ENCODE data around the gene RYR1. TPM values are rescaled to one million over a fixed set of nuclear protein-coding genes. Genes with fewer than 3 reads are reported as not detected.

RYR1 gene
- total RNA-seq, 4 donors from 2014 or later: 0.54 to 1.6 (median 0.61) TPM

DNA sequence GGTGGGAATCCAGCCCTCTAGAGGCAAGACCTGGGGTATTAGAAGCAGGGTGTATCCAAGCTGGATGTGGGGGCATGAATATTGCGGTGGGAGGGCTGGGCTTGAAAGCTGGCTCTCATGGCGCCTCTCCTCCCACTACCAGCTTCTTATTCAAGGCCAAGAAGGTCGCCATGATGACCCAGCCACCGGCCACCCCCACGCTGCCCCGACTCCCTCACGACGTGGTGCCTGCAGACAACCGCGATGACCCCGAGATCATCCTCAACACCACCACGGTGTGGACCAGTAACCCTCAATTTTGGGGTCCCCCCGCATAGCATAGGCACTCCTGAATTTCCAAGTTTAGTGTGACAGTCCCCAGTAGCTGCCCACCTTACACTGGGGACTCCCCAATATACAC is 41.7 kb downstream of the RYR1 start:
- H3K27me3 ChIP-seq: no peaks in the 10 kb centered on the region
- H3K4me1 ChIP-seq: no peaks in the 10 kb centered on the region
- WGBS, 2 donors: 85 to 93% methylated on average over 9 of the region's 13 CpGs
- TF ChIP-seq CTCF (IDR thresholded peaks at IDR 0.05) (no peak), POLR2A (IDR thresholded peaks at IDR 0.05) (no peak)
- H3K9me3 ChIP-seq: no peaks in the 10 kb centered on the region
- no peak overlapping the region for H3K27ac ChIP-seq
- intact Hi-C loops (cut with DNase I): no loop called here
- DNase-seq: no peak
- H3K36me3 ChIP-seq: no peaks in the 10 kb centered on the region
- no peak overlapping the region for H3K4me3 ChIP-seq (replicated peaks in 1 of 3)

DNA sequence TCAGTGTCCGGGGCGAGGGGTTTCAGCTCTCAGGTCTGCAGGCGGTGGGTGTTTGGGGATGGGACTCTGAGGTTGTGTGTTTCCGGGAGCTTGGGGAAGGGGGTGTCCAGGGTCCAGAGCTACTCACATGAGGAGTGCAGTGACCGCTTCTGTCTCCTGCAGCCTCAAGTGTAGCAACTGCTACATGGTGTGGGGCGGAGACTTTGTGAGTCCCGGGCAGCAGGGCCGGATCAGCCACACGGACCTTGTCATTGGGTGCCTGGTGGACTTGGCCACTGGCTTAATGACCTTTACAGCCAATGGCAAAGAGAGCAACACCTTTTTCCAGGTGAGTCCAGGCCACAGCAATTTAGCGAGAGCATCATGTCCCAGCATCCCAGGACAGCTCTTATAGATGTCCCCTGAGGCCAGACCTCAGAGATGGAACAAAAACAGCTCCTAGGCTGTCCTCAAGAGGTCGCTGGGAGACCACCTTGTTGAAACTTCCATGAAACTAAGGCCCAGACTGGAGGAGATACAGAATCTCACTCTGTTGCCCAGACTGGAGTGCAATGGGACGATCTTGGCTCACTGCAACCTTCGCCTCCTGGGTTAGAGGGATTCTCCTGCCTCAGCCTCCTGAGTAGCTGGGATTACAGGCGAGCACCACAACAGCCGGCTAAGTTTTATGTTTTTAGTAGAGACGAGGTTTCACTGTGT is 44.9 kb downstream of the RYR1 start:
- 71 to 83% methylated on average over 12 to 15 of the region's 16 CpGs for WGBS, 2 donors
- no peaks in the 10 kb centered on the region for H3K27me3 ChIP-seq

GRCh38 chr19:38482496-38482895 is 49.0 kb downstream of the RYR1 start:
- DNase-seq: no peak
- no peak overlapping the region for H3K27ac ChIP-seq
- H3K36me3 ChIP-seq: no peaks in the 10 kb centered on the region
- TF ChIP-seq POLR2A (IDR thresholded peaks at IDR 0.05): no peak
- TF ChIP-seq CTCF (IDR thresholded peaks at IDR 0.05): no peak
- H3K4me1 ChIP-seq: no peaks in the 10 kb centered on the region
- no peak overlapping the region for H3K4me3 ChIP-seq (replicated peaks in 1 of 3)
- no peaks in the 10 kb centered on the region for H3K9me3 ChIP-seq
- intact Hi-C loops (cut with DNase I): no loop called here
- H3K27me3 ChIP-seq: no peaks in the 10 kb centered on the region
- WGBS, 2 donors: 76 to 85% methylated on average over 8 of the region's 8 CpGs

More for the DNA sequence above, 44.9 kb downstream of the RYR1 start:
- Histone ChIP-seq H3K36me3 (no peaks in the 10 kb centered on the region), H3K27ac (no peak overlapping the region), H3K4me1 (no peaks in the 10 kb centered on the region), H3K9me3 (no peaks in the 10 kb centered on the region), H3K4me3 (replicated peaks in 1 of 3) (no peak overlapping the region)
- DNase-seq: no peak
- intact Hi-C loops (cut with DNase I): no loop called here
- TF ChIP-seq POLR2A (IDR thresholded peaks at IDR 0.05) (no peak), CTCF (IDR thresholded peaks at IDR 0.05) (no peak)

GRCh38 chr19:38483016-38483630 is 49.6 kb downstream of the RYR1 start:
- Histone ChIP-seq H3K36me3 (no peaks in the 10 kb centered on the region), H3K9me3 (no peaks in the 10 kb centered on the region), H3K27me3 (no peaks in the 10 kb centered on the region), H3K4me1 (no peaks in the 10 kb centered on the region), H3K27ac (no peak overlapping the region), H3K4me3 (replicated peaks in 1 of 3) (no peak overlapping the region)
- intact Hi-C loops (cut with DNase I): no loop called here
- TF ChIP-seq CTCF (IDR thresholded peaks at IDR 0.05) (no peak), POLR2A (IDR thresholded peaks at IDR 0.05) (no peak)
- 84 to 88% methylated on average over 9 to 23 of the region's 24 CpGs for WGBS, 2 donors
- DNase-seq: no peak

- Histone ChIP-seq H3K27me3 (no peaks in the 10 kb centered on the region), H3K4me3 (replicated peaks in 1 of 3) (no peak overlapping the region), H3K4me1 (no peaks in the 10 kb centered on the region), H3K9me3 (no peaks in the 10 kb centered on the region), H3K27ac (no peak overlapping the region), H3K36me3 (no peaks in the 10 kb centered on the region)
- WGBS, 2 donors: 78 to 84% methylated on average over 2 of the region's 2 CpGs
- no peak for TF ChIP-seq POLR2A (IDR thresholded peaks at IDR 0.05)
- no peak for TF ChIP-seq CTCF (IDR thresholded peaks at IDR 0.05)
- DNase-seq: no peak
- intact Hi-C loops (cut with DNase I): no loop called here
Measured at GRCh38 chr19:38484747-38485146, 51.3 kb downstream of the RYR1 start.

All from thyroid gland (tissue), 4 donors.